K562 (cell line): ENCODE results near the gene AMN1. TPM values are rescaled to one million over a fixed set of nuclear protein-coding genes. Genes with fewer than 3 reads are reported as not detected.

Experiments used
- DDX20 ChIP-seq: fragments of 450-650 bp; IDR thresholded peaks from 2 replicates; pipeline ENCODE4 v1.6.1; 2016; ENCODE audit warnings: missing genetic modification characterization, low read depth, mild to moderate bottlenecking, missing compliant biosample characterization, moderate library complexity
- KLF1 ChIP-seq: fragments of 450-650 bp; IDR thresholded peaks from 2 replicates; pipeline ENCODE4 v1.6.1; 2016; ENCODE audit warnings: missing genetic modification characterization, missing compliant biosample characterization
- KLF13 ChIP-seq: fragments of 450-650 bp; IDR thresholded peaks from 2 replicates; pipeline ENCODE4 v1.6.1; 2016; ENCODE audit warnings: missing genetic modification characterization, low read depth, mild to moderate bottlenecking, missing compliant biosample characterization, moderate library complexity, borderline replicate concordance
- KLF6 ChIP-seq: fragments of 250-450 bp; sonication (Bioruptor Pico); IDR thresholded peaks from 2 replicates; pipeline ENCODE4 v1.4.0; 2020; ENCODE audit warnings: mild to moderate bottlenecking, moderate library complexity, borderline replicate concordance
- LCOR ChIP-seq: sonication (generic); formaldehyde crosslinking; IDR thresholded peaks from 2 replicates; pipeline ENCODE4 v1.8.0; 2022; ENCODE audit warnings: mild to moderate bottlenecking, missing genetic modification reagents
- MTA1 ChIP-seq: fragments of 450-650 bp; IDR thresholded peaks from 2 replicates; pipeline ENCODE4 v1.6.1; 2017; ENCODE audit warnings: borderline replicate concordance
- NFATC3 ChIP-seq: fragments of 450-650 bp; IDR thresholded peaks from 2 replicates; pipeline ENCODE4 v1.6.1; 2017; ENCODE audit warnings: mild to moderate bottlenecking
- SRF ChIP-seq, 2 experiments: fragments of 250-450, 450-650 bp in 1 of 2; sonication (Bioruptor Pico) in 1 of 2; sonication (generic) in 1 of 2; formaldehyde crosslinking; IDR thresholded peaks; 2 replicates each; pipeline versions ENCODE4 v1.5.0 to v1.5.1; 2020 to 2022; ENCODE audit warnings: mild to moderate bottlenecking in 1 of 2, missing genetic modification reagents in 1 of 2
- TARDBP ChIP-seq: fragments of 450-650 bp; IDR thresholded peaks from 2 replicates; pipeline ENCODE4 v1.6.1; 2016
- ZBED1 ChIP-seq: IDR thresholded peaks from 2 replicates; pipeline ENCODE4 v1.6.1; 2014
- ZNF354B ChIP-seq: fragments of 250-450 bp; sonication (Bioruptor Pico); IDR thresholded peaks from 2 replicates; pipeline ENCODE4 v1.4.0; 2020
- ZNF384 ChIP-seq: IDR thresholded peaks from 2 replicates; pipeline ENCODE4 v1.6.1; 2012; ENCODE audit warnings: low read depth, low read length, improper control_type of control experiment
- polyA plus RNA-seq, 8 experiments: library from polyadenylated mRNA; depleted of rRNA in 4 of 8; stranded (reverse) in 5 of 8; unstranded in 3 of 8; fragments of >200 nt; fragmentation: Nextera tagmentation in 2 of 8; fragmentation: Illumina TruSeq in 1 of 8; extraction: Ambion mirVana in 2 of 8; extraction: Trizol in 1 of 8; gene quantifications; 2 replicates each; pipeline versions ENCODE4 v1.2.1 to v1.2.3, GENCODE V29; 2011 to 2014; ENCODE audit warnings: inconsistent platforms in 1 of 8, missing spikeins in 1 of 8
- total RNA-seq, 7 experiments: library from RNA; depleted of rRNA in 6 of 7; stranded (reverse); fragments of >200 nt in 6 of 7; fragmentation: Illumina TruSeq in 2 of 7; extraction: Trizol in 2 of 7; gene quantifications; 2 replicates each; pipeline versions ENCODE4 v1.2.1 to v1.2.3, GENCODE V29; 2011 to 2021; ENCODE audit warnings: low replicate concordance in 1 of 7
- TF ChIP-seq, protein P1 (sequence below): fragments of 250-450 bp; sonication (Bioruptor Pico); IDR thresholded peaks from 2 replicates; pipeline ENCODE4 v1.5.0; 2021
- TF ChIP-seq, protein P2 (sequence below): fragments of 250-450 bp; sonication (Bioruptor Pico); IDR thresholded peaks from 2 replicates; pipeline ENCODE4 v1.5.1; 2021; ENCODE audit warnings: mild to moderate bottlenecking
- TF ChIP-seq, protein P3 (sequence below): fragments of 450-650 bp; IDR thresholded peaks from 2 replicates; pipeline ENCODE4 v1.7.1; 2018; ENCODE audit warnings: mild to moderate bottlenecking, low read depth; ENCODE audit not compliant: partially characterized antibody
- TF ChIP-seq, protein P4 (sequence below): sonication (generic); formaldehyde crosslinking; IDR thresholded peaks from 2 replicates; pipeline ENCODE4 v1.8.1; 2022; ENCODE audit warnings: missing genetic modification reagents
- TF ChIP-seq, protein P5 (sequence below): sonication (generic); formaldehyde crosslinking; IDR thresholded peaks from 2 replicates; pipeline ENCODE4 v1.9.0; 2022; ENCODE audit warnings: mild to moderate bottlenecking, missing genetic modification reagents
- TF ChIP-seq, protein P6 (sequence below), 2 experiments: fragments of 200-800 bp in 1 of 2; sonication (Bioruptor generic) in 1 of 2; sonication (generic) in 1 of 2; formaldehyde crosslinking in 1 of 2; IDR thresholded peaks in 1 of 2; conservative IDR thresholded peaks in 1 of 2; 2 replicates each; pipeline versions ENCODE4 v1.5.0 to v1.6.1; 2016 to 2020; ENCODE audit warnings: missing compliant biosample characterization in 1 of 2, missing genetic modification characterization in 1 of 2, missing genetic modification reagents in 1 of 2

Gene AMN1
- total and polyA plus RNA-seq, 9 of the 15 experiments (the other 6 are each of a cell fraction or from before 2014, with no cell fraction given), result 5.2 to 27.6 (median 13.0) TPM

DNA sequence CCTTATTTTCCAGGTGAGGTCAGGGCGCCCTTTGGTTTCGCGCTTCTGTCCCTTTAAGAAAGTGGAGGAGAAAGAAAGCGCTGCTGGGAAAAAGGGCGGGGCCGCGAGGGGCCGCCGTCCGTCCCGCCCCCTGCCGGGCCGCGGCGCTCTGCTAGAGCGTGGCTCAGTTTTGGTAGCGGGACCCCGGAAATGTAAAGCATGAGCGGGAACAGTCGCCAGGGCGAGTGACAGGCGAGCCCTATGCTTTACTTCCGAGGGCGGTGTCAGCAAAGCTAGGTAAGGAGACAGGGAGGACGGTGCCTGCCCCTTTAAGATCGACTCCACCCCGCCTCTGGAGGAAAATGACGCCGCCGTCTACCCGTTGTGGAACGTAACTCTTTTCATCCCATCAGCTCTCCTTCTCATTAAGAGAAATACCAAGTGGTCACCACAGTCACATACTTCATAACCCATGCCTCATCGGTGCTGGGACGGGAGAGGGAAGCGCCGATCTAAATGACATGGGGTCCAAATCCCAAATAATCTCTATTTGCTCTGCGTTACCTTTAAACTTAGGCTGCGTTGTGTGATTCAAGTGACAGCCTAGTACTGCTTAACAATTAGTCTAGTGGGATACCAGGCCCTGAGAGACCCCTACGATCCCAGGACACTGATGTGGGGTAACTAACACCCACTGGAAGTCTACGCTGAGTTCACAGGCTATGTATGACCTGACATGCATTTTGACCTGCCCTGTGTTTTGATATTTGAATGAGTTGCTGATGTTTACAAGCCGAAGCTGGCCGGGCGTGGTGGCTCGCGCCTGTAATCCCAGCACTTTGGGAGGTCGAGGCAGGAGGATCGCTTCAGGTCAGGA is 69.5 kb downstream of the AMN1 start, which contains the start of gene ETFBKMT (continued):
- TF ChIP-seq KLF1, result peak; percentile 49; the same call in 1 of the 2 replicates
- TF ChIP-seq, protein P1, sequence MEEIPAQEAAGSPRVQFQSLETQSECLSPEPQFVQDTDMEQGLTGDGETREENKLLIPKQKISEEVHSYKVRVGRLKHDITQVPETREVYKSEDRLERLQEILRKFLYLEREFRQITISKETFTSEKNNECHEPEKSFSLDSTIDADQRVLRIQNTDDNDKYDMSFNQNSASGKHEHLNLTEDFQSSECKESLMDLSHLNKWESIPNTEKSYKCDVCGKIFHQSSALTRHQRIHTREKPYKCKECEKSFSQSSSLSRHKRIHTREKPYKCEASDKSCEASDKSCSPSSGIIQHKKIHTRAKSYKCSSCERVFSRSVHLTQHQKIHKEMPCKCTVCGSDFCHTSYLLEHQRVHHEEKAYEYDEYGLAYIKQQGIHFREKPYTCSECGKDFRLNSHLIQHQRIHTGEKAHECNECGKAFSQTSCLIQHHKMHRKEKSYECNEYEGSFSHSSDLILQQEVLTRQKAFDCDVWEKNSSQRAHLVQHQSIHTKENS (CRISPR knock-in tag), result no peak
- TF ChIP-seq ZNF384, result peak; percentile 4; the same call in 1 of the 2 replicates
- TF ChIP-seq, protein P2, sequence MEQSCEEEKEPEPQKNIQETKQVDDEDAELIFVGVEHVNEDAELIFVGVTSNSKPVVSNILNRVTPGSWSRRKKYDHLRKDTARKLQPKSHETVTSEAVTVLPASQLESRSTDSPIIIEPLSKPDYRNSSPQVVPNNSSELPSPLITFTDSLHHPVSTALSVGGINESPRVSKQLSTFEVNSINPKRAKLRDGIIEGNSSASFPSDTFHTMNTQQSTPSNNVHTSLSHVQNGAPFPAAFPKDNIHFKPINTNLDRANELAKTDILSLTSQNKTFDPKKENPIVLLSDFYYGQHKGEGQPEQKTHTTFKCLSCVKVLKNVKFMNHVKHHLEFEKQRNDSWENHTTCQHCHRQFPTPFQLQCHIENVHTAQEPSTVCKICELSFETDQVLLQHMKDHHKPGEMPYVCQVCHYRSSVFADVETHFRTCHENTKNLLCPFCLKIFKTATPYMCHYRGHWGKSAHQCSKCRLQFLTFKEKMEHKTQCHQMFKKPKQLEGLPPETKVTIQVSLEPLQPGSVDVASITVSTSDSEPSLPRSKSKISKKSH (CRISPR knock-in tag), result no peak
- no peak for TF ChIP-seq KLF6 (CRISPR knock-in tag)
- TF ChIP-seq ZNF354B, result no peak
- TF ChIP-seq, protein P3, sequence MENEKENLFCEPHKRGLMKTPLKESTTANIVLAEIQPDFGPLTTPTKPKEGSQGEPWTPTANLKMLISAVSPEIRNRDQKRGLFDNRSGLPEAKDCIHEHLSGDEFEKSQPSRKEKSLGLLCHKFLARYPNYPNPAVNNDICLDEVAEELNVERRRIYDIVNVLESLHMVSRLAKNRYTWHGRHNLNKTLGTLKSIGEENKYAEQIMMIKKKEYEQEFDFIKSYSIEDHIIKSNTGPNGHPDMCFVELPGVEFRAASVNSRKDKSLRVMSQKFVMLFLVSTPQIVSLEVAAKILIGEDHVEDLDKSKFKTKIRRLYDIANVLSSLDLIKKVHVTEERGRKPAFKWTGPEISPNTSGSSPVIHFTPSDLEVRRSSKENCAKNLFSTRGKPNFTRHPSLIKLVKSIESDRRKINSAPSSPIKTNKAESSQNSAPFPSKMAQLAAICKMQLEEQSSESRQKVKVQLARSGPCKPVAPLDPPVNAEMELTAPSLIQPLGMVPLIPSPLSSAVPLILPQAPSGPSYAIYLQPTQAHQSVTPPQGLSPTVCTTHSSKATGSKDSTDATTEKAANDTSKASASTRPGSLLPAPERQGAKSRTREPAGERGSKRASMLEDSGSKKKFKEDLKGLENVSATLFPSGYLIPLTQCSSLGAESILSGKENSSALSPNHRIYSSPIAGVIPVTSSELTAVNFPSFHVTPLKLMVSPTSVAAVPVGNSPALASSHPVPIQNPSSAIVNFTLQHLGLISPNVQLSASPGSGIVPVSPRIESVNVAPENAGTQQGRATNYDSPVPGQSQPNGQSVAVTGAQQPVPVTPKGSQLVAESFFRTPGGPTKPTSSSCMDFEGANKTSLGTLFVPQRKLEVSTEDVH, result peak; percentile 75
- no peak for TF ChIP-seq ZBED1
- peak; percentile 68; the same call in 1 of the 2 replicates for TF ChIP-seq LCOR (CRISPR knock-in tag)
- TF ChIP-seq, protein P4, sequence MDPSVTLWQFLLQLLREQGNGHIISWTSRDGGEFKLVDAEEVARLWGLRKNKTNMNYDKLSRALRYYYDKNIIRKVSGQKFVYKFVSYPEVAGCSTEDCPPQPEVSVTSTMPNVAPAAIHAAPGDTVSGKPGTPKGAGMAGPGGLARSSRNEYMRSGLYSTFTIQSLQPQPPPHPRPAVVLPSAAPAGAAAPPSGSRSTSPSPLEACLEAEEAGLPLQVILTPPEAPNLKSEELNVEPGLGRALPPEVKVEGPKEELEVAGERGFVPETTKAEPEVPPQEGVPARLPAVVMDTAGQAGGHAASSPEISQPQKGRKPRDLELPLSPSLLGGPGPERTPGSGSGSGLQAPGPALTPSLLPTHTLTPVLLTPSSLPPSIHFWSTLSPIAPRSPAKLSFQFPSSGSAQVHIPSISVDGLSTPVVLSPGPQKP, result no peak
- no peak for TF ChIP-seq NFATC3
- peak in 1 of 2 experiments; percentile 72; a peak in 1 of 4 replicates for TF ChIP-seq SRF (CRISPR knock-in tag; IDR thresholded peaks at IDR 0.05)
- TF ChIP-seq DDX20 (tag), result no peak
- TF ChIP-seq MTA1, result peak; percentile 73
- no peak for TF ChIP-seq KLF13 (tag)
- TF ChIP-seq, protein P5, sequence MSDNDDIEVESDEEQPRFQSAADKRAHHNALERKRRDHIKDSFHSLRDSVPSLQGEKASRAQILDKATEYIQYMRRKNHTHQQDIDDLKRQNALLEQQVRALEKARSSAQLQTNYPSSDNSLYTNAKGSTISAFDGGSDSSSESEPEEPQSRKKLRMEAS (CRISPR knock-in tag), result peak; percentile 50
- TF ChIP-seq, protein P6, sequence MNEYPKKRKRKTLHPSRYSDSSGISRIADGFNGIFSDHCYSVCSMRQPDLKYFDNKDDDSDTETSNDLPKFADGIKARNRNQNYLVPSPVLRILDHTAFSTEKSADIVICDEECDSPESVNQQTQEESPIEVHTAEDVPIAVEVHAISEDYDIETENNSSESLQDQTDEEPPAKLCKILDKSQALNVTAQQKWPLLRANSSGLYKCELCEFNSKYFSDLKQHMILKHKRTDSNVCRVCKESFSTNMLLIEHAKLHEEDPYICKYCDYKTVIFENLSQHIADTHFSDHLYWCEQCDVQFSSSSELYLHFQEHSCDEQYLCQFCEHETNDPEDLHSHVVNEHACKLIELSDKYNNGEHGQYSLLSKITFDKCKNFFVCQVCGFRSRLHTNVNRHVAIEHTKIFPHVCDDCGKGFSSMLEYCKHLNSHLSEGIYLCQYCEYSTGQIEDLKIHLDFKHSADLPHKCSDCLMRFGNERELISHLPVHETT (CRISPR knock-in tag; conservative IDR thresholded peaks at IDR 0.05 in 1 of 2, IDR thresholded peaks at IDR 0.05 in 1 of 2), result 0 out of 4 replicates have a peak, but pooled peaks of 1 of the 2 experiments have one; percentile 29
- no peak for TF ChIP-seq TARDBP
